Activated naive CD4-positive, alpha-beta T cell (primary cell): ENCODE measurements around the gene KRT71.
"Not testable (repeated sequence)": the region's sequence is repeated elsewhere in the genome, so short reads cannot be mapped to it uniquely, and the experiment has no call there.

Experiments
- DNase-seq, 4 experiments: peaks; one replicate each; lab custom pipeline; 2025; lab: John Stamatoyannopoulos, UW

Gene KRT71

GRCh38 chr12:52552681-52553195, at the start of gene KRT71:
TSS of gene KRT71 (minus strand) at chr12:52553145. CDS start at chr12:52553077, 68 bp downstream.
- no peak for DNase-seq

DNA sequence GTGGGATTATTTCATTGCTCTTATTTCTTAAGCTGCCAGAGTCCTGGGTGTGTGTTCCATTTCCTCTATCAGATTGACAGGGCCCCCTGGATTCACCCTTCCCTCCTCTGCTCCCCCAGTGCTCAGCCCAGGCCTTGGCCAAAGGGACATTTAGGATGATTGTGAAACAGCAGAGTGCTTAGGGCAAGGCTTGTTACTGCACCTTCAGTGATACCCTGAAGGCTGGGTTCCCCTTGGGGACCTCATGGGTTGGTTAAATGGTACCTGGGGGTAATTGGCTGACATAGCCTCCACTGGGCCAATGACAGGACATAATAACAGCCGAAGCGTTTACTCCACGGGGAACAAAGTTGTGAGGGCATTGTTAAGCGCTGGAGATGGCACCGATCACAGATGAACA, 49.6 kb upstream of the KRT71 start:
- DNase-seq: no peak

DNA sequence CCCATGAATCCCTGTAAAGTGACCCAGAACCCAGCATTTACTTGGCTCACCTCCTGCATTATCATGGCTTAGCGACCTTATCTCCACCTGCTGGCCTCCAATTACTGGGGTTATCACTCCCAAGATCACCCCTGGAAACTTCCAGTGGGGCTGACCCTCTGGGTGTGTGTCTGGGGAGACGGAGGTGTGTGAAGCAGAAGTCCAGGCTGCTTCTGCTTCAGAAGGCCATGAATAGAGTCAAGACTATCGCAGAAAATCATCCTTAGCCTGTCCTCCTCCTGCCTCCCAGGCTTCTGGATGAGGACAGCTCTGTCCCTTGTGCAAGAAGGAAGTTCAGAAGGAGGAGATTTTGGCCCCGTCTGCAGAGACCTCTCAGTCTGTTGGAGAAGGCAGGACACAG, 48.7 kb upstream of the KRT71 start:
- DNase-seq: no peak

DNA sequence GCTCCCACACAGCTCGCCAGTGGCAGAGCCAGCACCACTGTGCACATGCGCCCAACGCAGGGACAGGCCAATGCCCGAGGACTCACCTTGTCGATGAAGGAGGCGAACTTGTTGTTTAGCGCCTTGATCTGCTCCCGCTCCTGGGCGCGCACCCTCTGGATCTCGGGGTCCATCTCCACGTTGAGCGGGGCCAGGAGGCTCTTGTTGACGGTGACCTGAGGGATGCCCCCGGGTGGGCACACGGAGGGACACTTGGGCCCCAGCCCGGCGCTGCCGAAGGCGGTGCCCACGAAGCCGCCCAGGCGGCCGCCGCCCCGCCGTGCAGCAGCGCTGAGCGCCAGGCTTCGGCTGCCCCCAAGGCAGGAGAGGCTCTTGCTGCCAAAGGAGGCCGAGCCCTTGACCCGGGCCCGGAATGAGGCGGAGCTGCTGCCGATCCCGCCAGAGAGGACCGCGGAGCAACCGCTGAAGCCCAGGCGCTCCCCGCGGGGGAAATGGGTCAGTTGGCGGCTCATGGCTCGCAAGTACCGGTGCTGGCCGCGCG, 48.1 kb upstream of the KRT71 start, which contains the start of gene KRT72:
KRT72 (minus strand) TSS at position 523 of the 541 bp plus-strand sequence; CDS start at position 512, 11 bp downstream.
- DNase-seq: no peak

GRCh38 chr12:52600475-52600874, 47.5 kb upstream of the KRT71 start:
- DNase-seq: no peak

DNA sequence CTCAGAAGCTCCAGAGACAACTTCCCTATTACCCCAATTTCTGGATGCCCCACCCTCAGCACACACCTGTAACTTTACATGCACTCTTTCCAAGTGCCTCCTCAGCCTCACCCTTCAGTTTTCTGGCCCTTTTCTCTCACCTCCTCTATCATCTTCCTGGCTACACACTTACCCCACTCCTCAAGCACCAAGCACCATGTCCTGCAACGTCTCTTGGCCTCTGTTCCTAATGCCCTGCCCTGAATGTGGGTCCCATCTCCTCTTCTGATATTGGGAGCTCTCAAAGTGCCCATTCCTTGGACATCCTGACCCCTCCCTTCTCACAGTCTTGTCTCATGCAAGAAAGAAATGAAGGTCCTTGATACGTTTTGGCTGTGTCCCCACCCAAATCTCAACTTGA, 47.1 kb upstream of the KRT71 start:
- DNase-seq: no peak

DNA sequence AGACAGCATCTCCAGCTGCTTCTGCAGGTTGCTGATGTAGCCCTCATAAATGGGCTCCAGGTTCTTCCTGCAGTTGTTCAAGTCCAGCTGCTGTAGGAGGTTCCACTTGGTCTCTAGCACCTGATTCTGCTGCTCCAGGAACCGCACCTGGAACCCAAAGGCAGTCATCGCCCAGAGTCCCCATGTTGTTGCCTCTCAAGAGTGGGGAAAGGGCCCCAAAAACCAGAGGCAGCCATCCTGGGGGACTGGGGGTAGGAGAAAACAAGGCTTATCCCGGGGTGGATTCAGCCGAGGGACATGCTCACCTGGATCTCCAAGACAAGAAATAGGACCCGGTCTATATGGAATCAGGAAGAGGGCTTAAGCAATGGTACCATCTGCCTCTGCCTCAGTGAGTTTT, 46.0 kb upstream of the KRT71 start:
- DNase-seq: no peak

- not testable (repeated sequence) for DNase-seq
Observed at GRCh38 chr12:52594237-52594636, 41.3 kb upstream of the KRT71 start.

- no peak for DNase-seq
Observed at GRCh38 chr12:52591521-52591920, 38.6 kb upstream of the KRT71 start.

DNA sequence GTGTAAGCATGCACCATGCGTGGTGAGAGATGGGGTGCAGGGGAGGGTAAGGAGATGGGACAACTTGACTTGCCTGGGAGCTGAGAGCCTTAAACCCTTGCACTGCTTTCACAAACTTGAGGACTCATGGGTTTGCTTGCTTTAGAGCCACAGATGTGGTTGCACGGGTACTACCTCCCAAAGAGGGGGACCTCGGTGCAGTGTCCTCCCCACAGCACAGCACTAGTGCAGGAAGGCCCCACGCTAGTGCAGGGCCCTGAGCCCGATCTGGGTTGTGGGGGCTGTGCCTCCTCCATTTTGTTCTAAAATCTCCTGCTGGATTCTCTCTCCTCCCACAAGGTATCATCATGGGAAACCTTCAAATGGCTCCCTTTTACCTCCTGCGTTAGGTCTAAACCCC, 37.1 kb upstream of the KRT71 start:
- DNase-seq: no peak

- DNase-seq: no peak
Observed at GRCh38 chr12:52587563-52587962, 34.6 kb upstream of the KRT71 start.

GRCh38 chr12:52585946-52586345, 33.0 kb upstream of the KRT71 start:
- peak in 3 of 4 experiments; percentile 21 to 73 (median 58) for DNase-seq

DNA sequence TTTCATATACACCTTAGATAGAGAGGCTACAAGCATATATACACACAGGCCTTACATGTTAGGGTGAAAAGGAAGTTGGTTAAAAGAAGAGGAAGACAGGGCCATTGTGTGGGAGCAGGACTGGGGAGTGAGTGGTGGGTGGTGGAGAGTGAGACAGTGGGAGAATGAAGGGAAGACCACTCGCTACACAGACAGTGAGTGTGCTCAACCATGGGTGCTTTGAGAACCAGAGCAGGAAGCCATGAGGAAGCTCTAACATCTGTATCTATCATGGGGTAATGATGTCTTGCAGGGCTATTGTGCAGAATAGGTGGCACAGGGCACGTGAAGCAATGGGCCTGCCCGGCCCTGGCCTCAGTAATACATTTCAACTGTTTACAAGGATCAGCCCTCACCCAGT, 32.1 kb upstream of the KRT71 start:
- no peak for DNase-seq

- no peak for DNase-seq
Observed at GRCh38 chr12:52584156-52584682, 31.3 kb upstream of the KRT71 start.

DNA sequence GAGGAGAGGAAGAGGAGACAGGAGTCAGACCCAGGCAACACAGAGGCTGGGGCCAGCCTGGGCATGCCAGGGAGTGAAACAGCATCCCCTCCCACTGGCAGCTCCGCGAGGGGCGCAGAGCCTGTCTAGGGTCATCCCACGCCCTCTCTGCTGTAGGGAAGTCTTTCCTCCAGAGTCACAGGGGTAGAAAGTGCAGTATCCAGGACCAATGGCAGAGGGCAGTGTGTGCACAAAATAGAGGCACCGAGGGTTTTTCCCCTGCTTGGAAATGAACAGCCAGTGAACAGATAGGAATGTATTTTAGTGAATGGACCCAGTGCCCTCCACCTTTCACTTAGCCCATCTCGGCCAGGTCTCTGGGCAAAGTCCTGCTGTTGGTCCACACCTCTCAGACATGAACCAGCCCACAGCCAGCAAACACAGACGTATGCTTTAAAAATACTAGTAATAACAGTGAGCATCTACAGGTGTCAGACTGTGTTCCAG, 30.1 kb upstream of the KRT71 start:
- peak; percentile 21 to 55 (median 32) for DNase-seq

DNA sequence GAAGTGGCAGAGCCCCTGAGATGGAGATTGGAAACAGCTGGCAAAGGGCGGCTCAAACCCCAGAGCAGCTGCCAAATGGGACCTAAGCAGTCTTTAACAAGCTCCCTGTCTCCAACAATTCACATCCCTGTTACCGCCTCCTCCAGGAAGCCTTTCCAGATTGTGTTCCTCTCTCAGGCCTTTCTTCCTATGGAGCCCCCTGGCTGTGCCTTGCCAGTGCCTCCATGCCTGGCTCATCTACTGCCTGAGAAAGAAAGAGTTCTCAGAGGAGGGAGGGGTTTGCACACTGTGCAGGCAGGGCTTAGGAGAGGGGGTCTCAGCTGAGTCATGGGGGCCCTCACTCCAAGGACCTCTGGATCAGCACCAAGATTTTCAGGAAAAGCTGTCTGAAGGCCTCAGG, 29.5 kb upstream of the KRT71 start:
- DNase-seq: no peak

DNA sequence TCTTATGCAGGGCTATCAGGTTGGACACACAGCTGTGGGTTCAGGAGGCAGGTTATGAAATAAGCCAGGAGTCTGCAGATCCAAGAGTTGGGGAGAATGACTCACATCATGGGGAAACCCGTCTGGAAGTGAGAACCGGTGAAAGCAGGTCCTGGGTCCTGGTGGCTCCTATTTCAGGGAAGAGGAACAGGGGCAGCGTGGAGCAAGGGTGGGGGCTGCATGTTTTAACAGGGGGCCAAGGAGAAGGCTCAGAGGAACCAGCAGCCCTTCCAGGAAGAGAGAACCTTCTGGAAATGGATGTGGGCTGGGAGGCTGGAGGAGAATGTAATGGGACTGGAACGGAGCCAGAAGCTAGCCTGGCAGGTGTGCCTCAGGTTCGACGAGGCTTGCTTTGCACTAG, 28.5 kb upstream of the KRT71 start:
- DNase-seq: no peak

- DNase-seq: no peak
Observed at GRCh38 chr12:52581066-52581465, 28.1 kb upstream of the KRT71 start.

- no peak for DNase-seq
Observed at GRCh38 chr12:52580496-52580895, 27.6 kb upstream of the KRT71 start.

- no peak for DNase-seq
Observed at GRCh38 chr12:52579468-52580465, 26.8 kb upstream of the KRT71 start.

DNA sequence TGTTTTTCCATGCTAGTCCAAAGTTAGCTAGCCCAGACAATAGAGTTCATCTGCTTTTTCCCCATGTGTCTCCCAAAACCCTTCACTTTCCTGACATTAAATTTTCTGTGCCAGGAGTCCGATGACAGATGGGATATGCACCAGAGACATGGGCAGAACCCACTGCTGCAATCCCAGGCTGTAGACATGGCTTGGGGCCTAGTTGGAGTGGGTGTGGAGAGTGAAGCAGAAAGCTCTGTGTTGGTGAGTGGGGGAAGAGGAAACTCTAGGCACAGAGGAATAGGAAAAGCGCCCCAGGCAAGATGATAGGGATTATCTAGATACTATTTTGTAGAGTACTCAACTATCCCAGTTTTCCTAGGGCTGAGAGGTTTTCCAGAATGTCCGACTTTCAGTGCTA, 25.5 kb upstream of the KRT71 start:
- DNase-seq: no peak

DNA sequence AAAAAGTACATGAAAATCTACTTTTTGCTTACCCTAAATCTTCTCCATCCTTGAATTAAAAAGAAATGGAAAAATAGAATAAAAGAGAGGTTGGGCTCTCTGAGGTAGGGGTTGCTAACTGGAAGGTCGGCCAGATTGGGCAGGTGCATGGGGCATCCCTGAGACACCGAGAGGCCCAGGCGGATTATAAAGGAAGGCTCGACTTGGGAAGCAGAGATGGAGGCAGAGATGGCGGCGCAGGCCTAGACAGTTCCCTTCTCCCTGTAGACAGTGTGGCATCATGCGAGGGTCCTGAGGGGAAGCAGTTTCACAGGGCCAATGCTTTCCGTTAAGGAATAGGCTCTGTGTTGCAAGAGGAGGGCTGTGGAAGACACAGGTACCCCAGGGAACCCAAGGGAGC, 24.4 kb upstream of the KRT71 start:
- DNase-seq: no peak

GRCh38 chr12:52575948-52576347, 23.0 kb upstream of the KRT71 start:
- no peak for DNase-seq
